HG02973 (cell line): Measurements from ENCODE around the gene TFAP2A.

Source experiments
- ATAC-seq: cut with Tn5 transposase; IDR thresholded peaks from one replicate; pipeline ENCODE4 v1.9.1; 2021; ENCODE audit warnings: moderate library complexity; ENCODE audit not compliant: unreplicated experiment

The TFAP2A gene

GRCh38 chr6:10426781-10427279 is 12.0 kb upstream of the TFAP2A start:
- ATAC-seq = no peak

GRCh38 chr6:10425975-10426780 is 11.3 kb upstream of the TFAP2A start:
- ATAC-seq = peak; percentile 61

- ATAC-seq = no peak
Observed at GRCh38 chr6:10425176-10425974, 10.5 kb upstream of the TFAP2A start.

GRCh38 chr6:10424040-10424439 is 9.2 kb upstream of the TFAP2A start:
- no peak for ATAC-seq

GRCh38 chr6:10422737-10423034 is 7.8 kb upstream of the TFAP2A start:
- ATAC-seq = no peak

- no peak for ATAC-seq
Observed at GRCh38 chr6:10421921-10422736, 7.3 kb upstream of the TFAP2A start.

- no peak for ATAC-seq
Observed at GRCh38 chr6:10421158-10421920, 6.5 kb upstream of the TFAP2A start.

GRCh38 chr6:10420546-10421157 is 5.8 kb upstream of the TFAP2A start:
- ATAC-seq = no peak

- ATAC-seq = no peak
Observed at GRCh38 chr6:10419749-10420545, 5.1 kb upstream of the TFAP2A start.

- ATAC-seq = no peak
Observed at GRCh38 chr6:10418862-10419748, 4.2 kb upstream of the TFAP2A start.

- no peak for ATAC-seq
Observed at GRCh38 chr6:10418361-10418861, 3.5 kb upstream of the TFAP2A start.

GRCh38 chr6:10417681-10418104 is 2.8 kb upstream of the TFAP2A start:
- ATAC-seq = no peak

GRCh38 chr6:10416863-10417641 is 2.2 kb upstream of the TFAP2A start:
- ATAC-seq = no peak

GRCh38 chr6:10416516-10416862 is 1.6 kb upstream of the TFAP2A start:
- ATAC-seq = no peak

GRCh38 chr6:10415617-10416480 is 975 bp upstream of the TFAP2A start:
- no peak for ATAC-seq
